Activated T-cell treated with anti-CD3 and anti-CD28 coated beads, Interleukin-2, amount 50 U/mL, for 1 hour (primary cell): ENCODE measurements around the gene MUC2.

Experiments
- DNase-seq: peaks from one replicate; pipeline ENCODE4 v3.0.0-alpha.2; 2020

MUC2 gene

GRCh38 chr11:1037506-1038055 lies 37.1 kb upstream of the MUC2 start:
- no peak for DNase-seq

DNA sequence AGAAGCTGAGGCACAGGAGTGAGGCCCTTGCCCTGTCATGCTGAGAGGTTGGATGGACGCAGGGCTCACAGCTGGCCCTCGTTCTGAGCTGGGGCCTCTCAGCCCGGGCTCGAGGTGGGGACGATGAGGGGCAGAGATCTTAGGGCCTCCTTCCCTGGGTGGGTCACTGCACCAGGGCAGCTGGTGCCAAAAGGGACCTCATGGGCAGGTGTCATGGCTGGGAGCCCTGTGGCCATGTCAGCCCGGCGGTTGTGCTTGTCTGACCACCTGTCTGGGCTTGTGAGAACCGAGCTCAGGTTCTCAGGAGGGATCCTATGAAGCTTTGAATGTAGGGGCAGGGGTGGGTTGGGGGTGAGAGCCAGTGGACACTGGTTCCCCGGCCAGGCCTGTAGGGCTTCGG lies 36.3 kb upstream of the MUC2 start:
- no peak for DNase-seq

GRCh38 chr11:1038921-1039320 lies 35.8 kb upstream of the MUC2 start:
- DNase-seq, result no peak

DNA sequence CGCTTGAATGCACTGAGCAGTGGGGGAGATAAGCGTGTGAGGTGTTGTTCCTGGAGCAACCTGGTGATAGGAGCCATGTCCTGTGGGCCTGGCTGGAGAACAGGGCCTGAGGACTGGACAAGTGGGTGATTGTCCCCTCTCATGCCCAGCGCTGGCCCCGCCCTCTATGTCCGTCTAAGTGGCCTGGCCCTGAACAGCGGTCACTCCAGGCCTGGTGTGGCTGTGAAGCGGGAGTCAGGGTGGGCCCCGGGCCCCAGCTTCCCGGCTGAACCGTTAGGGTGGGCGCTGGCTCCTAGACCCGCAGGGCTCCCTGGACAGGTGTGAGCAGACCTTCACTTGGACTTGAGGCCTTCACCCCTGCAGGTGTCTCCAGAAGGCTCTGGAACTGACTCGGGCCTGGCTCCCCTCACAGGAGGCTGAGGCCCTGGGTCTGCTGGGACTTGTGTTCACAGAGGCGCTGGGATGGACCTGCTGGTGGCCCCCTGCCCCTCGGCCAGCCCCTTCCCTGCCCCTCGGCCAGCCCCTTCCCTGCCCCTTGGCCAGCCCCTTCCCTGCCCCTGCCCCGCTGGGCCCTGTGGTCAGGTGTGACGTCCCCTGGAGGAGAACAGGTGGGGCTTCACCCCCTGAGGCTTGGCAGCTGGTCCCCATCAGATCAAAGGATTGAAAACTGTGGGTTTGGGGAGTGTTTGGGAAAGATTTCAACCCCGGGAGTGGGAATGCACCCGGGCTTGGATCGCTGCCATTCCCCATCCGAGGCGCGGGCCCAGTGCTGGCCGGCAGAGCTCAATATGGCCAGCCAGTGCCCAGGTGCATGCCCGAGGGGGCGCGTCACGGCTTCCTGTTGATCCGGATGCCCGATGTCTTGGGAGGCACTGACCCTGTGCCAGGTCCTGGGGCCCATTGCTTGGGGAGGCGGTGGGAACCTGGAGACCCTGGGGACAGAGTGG lies 34.9 kb upstream of the MUC2 start:
- no peak for DNase-seq

DNA sequence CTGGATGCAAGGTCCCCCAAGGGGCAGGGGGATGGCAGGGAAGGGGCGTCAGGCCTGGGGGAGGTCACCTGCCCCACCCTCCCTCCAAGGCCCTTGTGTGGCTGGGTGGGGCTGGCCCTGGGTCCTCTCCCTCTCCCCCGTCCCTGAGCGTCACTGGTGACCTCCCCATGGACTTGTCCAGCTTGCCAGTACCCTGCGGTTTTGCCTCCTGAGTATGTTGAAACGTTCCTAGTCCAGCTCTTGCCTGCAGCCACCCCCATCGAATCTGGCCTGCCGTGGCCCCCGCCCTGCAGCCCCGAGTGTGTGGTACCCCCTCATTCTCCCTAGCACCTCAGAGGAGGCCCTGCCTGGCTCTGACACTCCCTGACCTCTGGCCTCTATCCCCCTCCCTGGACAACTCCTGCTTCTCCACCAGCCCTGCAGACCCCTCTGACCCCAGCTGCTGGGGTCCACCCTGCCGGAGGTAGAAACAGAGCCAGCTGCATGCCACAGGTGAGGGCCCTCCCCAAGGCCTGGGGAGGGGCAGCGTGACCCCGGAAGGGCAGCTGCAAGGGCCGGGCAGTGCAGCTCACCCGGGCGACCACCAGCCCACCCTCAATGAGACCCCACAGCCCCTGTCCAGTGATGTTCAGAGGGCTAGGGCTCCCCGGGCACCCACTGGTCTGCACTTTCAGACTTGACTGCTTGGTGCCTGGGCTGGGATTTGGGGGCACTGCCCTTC lies 34.1 kb upstream of the MUC2 start:
- no peak for DNase-seq

GRCh38 chr11:1041149-1041467 lies 33.6 kb upstream of the MUC2 start:
- DNase-seq, result no peak

DNA sequence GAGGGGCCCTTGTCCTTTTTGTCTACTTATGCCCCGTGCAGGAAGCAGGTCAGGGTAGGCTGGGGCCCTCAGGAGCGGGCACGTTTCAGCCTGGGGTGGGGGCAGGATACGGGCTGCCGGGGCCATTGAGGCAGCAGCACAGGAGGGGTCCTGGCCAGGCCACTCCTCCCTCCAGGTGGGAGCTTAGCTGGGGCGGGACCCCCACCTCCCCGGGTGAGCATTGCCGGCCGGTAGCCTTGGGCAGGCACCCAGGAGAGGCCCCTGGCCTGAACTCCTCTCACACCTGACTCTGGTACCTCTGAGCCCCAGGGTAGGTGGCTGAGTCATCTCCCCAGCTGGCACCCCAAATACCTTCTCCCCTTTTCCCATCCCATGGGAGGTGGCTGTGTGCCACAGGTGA lies 33.2 kb upstream of the MUC2 start:
- no peak for DNase-seq

- DNase-seq, result no peak
Observed at GRCh38 chr11:1041936-1042608, 32.6 kb upstream of the MUC2 start.

- DNase-seq, result no peak
Observed at GRCh38 chr11:1042626-1043562, 31.8 kb upstream of the MUC2 start.

DNA sequence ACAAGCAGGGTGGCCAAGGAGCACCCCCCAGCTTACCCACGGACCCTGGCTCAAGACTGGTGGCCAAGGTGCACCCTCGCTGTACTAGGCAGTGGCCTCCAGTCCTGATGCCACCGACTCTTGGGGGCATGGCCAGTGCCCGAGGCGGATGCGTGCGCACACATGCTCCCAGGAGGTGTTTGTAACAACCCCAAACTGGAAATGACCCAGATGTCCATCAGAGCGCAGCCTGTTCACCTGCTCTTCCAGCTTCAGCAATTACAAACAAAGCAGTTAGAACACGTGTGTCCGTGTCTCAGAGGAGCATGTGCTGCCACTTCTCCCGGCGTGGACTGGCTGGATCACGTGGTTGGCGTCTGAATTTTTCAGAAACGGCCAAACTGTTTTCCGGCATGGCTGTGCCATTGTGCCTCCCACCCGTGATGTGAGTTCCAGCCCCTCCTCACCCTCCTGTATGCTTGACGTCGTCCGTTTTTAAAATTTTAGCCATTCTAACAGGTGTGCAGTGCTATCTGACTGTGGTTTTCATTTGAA lies 31.0 kb upstream of the MUC2 start:
- DNase-seq, result no peak

- no peak for DNase-seq
Observed at GRCh38 chr11:1044160-1044559, 30.5 kb upstream of the MUC2 start.

DNA sequence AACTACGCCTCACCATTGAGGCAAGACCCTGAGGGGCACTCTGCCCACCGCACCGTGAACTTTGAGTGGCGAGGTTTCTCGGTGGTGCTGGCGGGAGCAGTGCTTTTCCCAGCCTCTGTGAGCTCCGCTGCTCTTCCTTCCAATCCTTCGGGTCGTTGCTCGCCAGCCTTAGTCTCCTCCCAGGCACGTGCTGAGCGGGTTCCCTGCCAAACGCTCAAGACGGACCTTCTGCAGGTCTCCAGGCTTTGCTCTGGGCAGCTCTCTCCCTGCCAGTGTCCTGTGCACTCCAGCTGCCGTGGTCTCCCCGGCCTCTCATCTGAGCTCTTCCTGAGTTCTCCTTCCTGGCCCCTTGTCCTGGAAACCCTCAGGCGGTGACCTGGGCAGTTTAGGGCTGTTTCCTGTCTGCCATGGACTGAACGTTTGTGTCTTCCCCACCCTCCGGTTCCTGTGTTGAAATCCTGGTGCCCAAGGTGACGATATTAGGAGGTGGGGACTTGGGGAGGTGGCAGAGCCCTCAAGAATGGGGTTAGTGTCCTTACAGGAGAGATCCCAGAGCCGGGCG lies 27.0 kb upstream of the MUC2 start:
- DNase-seq, result peak; percentile 2

GRCh38 chr11:1048375-1049070 lies 26.2 kb upstream of the MUC2 start:
- no peak for DNase-seq

- DNase-seq, result no peak
Observed at GRCh38 chr11:1049071-1049405, 25.6 kb upstream of the MUC2 start.

DNA sequence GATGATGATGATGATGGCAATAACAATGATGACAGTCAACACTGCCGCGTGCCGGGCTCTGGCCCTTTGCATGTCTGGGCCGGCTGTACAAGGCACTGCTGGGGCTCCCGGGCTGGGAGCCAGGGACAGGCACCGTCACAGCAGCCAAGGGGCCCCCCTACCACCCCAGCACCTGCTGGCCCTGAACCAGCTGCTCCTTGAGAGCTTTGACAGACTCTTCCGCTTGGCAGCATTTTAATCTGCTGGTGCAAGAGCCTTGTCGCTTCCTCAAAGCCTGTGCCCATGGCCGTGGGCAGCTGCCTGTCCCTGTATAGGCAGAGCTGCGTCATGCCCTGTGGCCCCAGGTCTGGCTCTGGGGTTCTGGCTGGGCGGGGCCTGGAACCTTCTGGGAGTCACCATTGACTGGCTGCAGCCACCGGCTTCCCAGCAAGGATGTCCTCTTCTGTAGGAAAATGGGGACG lies 25.2 kb upstream of the MUC2 start:
- no peak for DNase-seq

DNA sequence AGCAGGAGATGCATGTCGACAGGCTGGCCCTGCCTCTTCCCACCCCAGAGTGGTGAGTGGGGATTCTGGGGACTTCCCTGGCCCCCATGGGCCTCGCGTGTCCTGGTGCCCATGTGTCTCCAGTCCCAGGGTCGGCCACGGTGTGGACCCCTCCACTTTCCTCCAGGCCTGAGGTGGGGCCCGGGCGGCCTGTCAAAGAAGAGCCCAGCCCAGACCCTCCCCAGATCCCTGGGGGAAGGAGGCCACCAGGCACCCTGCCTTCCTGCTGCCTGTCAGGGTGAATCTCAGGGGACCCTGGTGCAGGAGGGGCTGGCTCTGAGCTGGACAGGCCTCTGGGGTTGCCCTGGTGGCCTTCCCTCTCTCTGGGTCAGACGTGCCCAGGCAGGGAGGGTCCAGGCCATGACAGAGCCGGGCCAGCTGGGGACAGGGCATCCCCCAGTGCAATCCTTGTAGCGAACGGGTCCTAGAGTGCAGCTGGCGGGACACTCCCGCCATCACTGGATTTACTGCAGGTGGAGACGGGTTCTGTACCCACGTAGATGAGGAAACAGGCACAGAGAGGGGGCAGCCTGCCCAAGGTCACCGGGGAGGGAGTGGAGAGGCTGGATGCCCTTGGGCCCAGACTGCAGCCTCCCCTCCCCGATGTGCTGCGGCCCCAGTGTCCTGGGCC lies 24.6 kb upstream of the MUC2 start:
- no peak for DNase-seq

DNA sequence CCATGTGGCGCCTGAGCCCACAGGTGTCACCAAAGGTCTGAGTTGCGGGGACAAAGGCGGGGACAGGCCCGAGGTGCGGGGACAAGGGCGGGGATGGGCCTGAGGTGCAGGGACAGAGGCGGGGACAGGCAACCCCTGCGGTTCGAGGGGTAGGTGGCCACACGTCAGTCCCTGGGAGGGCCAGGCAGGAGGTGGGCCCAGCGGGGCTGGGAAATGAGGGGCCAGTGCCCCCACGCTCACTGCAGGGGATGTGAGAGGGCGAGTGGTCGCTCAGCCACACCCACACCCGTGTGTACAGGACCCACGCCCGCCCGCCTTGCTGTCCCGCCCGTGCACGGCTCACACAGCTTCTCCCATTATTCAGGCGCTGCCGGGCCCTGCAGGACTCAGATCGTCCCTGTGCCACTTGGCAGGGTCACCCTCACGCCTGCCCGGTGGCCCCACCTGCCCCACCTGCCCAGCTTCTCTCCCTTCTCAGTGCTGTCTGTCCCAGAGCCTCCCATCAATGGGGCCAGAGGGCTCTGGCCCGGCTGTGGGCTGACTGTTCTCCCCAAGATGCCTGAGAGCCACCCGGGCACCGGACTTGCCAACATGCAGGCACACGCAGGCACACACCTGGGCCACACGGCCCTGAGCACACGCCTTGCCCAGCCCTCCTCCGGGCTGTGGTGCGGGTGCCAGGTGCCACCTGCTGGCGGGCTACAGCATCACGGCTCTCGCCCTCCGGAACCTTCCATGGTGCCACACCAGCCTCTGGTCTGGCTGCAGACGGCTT lies 23.9 kb upstream of the MUC2 start:
- peak; percentile 78 for DNase-seq

DNA sequence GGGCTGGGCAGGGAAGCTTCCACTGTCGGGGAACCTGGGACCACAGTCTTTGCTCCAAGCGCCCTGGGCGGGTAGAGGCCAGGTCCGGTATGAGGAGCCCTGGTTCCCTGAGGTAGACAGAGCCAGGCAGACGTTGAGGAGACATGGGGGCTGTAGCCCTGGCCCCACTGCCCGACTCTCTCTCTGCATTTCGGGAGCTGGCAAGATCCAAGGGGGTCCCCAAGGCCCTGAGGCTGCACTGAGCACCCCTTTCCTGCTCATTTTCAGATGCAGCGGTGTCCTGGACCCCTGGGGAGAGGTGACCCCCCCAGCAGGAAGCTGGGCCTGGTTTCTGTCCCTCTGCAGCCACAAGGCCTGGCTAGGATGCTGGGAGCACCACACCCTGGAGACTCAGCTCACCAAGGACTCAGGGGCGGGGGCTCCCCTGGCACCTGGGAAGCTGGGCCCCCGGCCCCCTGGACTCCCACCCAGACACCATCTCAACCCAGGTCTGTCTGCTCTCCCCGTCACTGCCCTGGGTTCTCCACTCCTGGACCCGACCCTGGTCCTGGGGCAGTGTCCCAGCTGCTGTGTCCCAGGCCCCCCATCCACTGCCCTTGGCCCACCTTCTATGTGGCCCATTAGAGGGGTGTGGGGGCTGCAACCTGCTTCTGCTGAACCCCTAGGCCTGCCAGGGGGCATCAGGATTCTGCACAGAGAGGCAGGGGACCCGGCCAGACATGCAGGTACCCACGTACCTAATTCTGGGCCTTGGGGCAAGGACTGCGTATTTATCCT lies 23.1 kb upstream of the MUC2 start:
- no peak for DNase-seq
